RWPE2 (cell line): ENCODE results near the gene ZNF438.

ENCODE experiments used
- ATAC-seq: fragments of 200-7000 bp; cut with Tn5 transposase; 3 replicates; pipeline ENCODE4 v1.9.1; 2021; ENCODE audit warnings: low read depth
- DNase-seq: peaks from one replicate; pipeline ENCODE4 v3.0.0-alpha.2; 2020; ENCODE audit warnings: low spot score
- H3K27ac ChIP-seq: fragments of 450-650 bp; 2 replicates; pipeline ENCODE4 v1.5.1; 2017; ENCODE audit warnings: mild to moderate bottlenecking; ENCODE audit not compliant: poor library complexity, severe bottlenecking
- H3K27me3 ChIP-seq: fragments of 250-450 bp; sonication (Bioruptor Pico); 2 replicates; pipeline ENCODE4 v1.5.1; 2021; ENCODE audit warnings: mild to moderate bottlenecking, moderate library complexity; ENCODE audit not compliant: insufficient read depth, poor library complexity, severe bottlenecking
- H3K36me3 ChIP-seq: fragments of 250-450 bp; sonication (Bioruptor Pico); 2 replicates; pipeline ENCODE4 v1.5.1; 2020; ENCODE audit warnings: low read depth, mild to moderate bottlenecking, moderate library complexity
- H3K4me1 ChIP-seq: fragments of 250-450 bp; sonication (Bioruptor Pico); 2 replicates; pipeline ENCODE4 v1.5.1; 2021; ENCODE audit warnings: mild to moderate bottlenecking, moderate library complexity; ENCODE audit not compliant: insufficient read depth, poor library complexity, severe bottlenecking
- H3K4me3 ChIP-seq: fragments of 250-450 bp; sonication (Bioruptor Pico); 2 replicates; pipeline ENCODE4 v1.5.1; 2021; ENCODE audit warnings: mild to moderate bottlenecking, moderate library complexity; ENCODE audit not compliant: severe bottlenecking
- H3K9me3 ChIP-seq: fragments of 250-450 bp; sonication (Bioruptor Pico); 2 replicates; pipeline ENCODE4 v1.5.1; 2021; ENCODE audit warnings: mild to moderate bottlenecking, moderate library complexity; ENCODE audit not compliant: severe bottlenecking
- TF ChIP-seq, protein P1 (sequence below): fragments of 450-650 bp; IDR thresholded peaks from one replicate; pipeline ENCODE4 v1.5.1; 2017; ENCODE audit warnings: mild to moderate bottlenecking, moderate library complexity; ENCODE audit not compliant: poor library complexity, severe bottlenecking

The ZNF438 gene

GRCh38 chr10:31017534-31018355 lies 13.9 kb downstream of the ZNF438 start:
- H3K36me3 ChIP-seq: no peaks in the 10 kb centered on the region
- no peaks in the 10 kb centered on the region for H3K4me1 ChIP-seq
- H3K27me3 ChIP-seq: no peaks in the 10 kb centered on the region
- TF ChIP-seq, protein P1, sequence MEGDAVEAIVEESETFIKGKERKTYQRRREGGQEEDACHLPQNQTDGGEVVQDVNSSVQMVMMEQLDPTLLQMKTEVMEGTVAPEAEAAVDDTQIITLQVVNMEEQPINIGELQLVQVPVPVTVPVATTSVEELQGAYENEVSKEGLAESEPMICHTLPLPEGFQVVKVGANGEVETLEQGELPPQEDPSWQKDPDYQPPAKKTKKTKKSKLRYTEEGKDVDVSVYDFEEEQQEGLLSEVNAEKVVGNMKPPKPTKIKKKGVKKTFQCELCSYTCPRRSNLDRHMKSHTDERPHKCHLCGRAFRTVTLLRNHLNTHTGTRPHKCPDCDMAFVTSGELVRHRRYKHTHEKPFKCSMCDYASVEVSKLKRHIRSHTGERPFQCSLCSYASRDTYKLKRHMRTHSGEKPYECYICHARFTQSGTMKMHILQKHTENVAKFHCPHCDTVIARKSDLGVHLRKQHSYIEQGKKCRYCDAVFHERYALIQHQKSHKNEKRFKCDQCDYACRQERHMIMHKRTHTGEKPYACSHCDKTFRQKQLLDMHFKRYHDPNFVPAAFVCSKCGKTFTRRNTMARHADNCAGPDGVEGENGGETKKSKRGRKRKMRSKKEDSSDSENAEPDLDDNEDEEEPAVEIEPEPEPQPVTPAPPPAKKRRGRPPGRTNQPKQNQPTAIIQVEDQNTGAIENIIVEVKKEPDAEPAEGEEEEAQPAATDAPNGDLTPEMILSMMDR: no peak
- DNase-seq (no peak), ATAC-seq (no peak)
- H3K9me3 ChIP-seq: no peaks in the 10 kb centered on the region
- no peak overlapping the region for H3K27ac ChIP-seq
- no peak overlapping the region for H3K4me3 ChIP-seq

DNA sequence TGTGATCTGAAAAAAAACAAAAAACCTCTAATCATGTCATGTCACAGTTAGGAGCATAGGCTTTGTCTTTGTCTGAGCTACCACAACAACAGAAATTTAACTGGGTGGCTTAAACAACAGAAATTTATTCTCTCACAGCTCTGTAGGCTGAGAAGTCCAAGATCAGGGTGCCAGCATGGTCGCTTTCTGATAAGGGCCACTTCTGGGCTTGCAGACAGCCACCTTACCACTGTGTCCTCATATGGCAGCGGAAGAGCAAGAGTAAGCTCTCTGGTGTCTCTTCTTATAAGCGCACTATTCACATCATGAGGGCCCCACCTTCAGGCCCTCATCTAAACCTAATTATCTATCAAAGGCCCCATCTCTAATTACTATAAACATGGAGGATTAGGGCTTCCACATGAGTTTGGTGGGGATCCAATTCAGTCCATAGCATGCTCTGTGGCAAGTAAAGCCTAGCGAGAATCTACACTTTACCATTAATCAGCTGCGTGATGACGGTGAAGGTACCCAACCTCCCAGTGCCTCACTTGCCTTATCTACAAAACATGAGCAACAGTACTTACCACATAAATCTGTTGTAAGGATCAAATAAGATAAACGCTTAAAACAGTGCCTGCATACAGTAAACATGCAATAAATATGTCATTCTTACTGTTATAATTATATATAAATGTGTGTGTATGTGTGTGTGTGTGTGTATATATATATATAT lies 17.3 kb downstream of the ZNF438 start:
- H3K4me1 ChIP-seq: peaks cover 5% of the 10 kb centered on the region
- H3K9me3 ChIP-seq: no peaks in the 10 kb centered on the region
- ATAC-seq (no peak), DNase-seq (no peak)
- TF ChIP-seq, protein P1: no peak
- no peaks in the 10 kb centered on the region for H3K36me3 ChIP-seq
- no peaks in the 10 kb centered on the region for H3K27me3 ChIP-seq
- no peak overlapping the region for H3K27ac ChIP-seq
- H3K4me3 ChIP-seq: no peak overlapping the region

GRCh38 chr10:31013331-31013730 lies 18.3 kb downstream of the ZNF438 start:
- H3K36me3 ChIP-seq: no peaks in the 10 kb centered on the region
- no peaks in the 10 kb centered on the region for H3K9me3 ChIP-seq
- H3K4me3 ChIP-seq: no peak overlapping the region
- H3K27ac ChIP-seq: no peak overlapping the region
- H3K4me1 ChIP-seq: peaks cover 5% of the 10 kb centered on the region
- H3K27me3 ChIP-seq: no peaks in the 10 kb centered on the region
- DNase-seq (no peak), ATAC-seq (no peak)
- TF ChIP-seq, protein P1: no peak

GRCh38 chr10:31011665-31012022 lies 20.0 kb downstream of the ZNF438 start:
- no peaks in the 10 kb centered on the region for H3K36me3 ChIP-seq
- no peak for DNase-seq
- no peaks in the 10 kb centered on the region for H3K9me3 ChIP-seq
- H3K4me1 ChIP-seq: peaks cover 15% of the 10 kb centered on the region
- ATAC-seq: no peak
- H3K27ac ChIP-seq: no peak overlapping the region
- TF ChIP-seq, protein P1: no peak
- no peaks in the 10 kb centered on the region for H3K27me3 ChIP-seq
- H3K4me3 ChIP-seq: no peak overlapping the region
